ENCODE data around the gene EGLN2. TPM values are rescaled to one million over a fixed set of nuclear protein-coding genes. Genes with fewer than 3 reads are reported as not detected.

Gene EGLN2
- total and polyA plus RNA-seq, 10 of the 15 experiments (the other 5 are each of a cell fraction or from before 2014, with no cell fraction given), result 8.6 to 93.0 (median 66.8) TPM

DNA sequence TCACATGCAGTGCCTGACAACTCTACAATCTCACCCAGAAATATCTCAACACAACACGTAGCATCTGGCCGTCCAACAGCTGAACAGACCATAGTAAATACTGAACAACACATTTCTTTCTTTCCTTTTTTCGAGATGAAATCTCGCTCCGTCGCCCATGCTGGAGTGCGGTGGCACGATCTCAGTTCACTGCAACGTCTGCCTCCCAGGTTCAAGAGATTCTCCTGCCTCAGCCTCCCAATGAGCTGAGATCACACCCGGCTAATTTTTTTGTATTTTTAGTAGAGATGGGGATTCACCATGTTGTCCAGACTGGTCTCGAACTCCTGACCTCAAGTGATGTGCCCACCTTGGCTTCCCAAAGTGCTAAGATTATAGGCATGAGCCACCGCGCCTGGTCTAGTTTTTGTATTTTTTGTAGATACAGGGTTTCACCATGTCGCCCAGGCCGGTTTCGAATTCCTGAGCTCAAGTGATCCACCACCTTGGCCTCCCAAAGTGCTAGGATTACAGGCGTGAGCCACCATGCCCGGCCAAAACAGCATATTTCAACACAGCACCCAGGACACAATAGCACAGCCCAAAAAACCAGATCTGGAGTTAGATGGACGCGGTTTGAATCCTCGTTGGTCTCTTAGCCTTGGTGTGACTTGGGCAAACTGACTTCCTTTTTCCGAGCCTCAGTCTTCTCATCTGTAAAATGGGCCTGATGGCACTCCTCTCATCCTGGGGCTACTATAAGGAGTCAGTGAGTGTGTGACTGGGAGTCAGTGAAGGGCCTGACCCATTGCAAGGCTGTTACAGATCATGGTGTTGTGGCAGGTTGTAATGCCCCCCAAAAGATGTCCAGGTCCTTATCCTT is 28.6 kb downstream of the EGLN2 start (continued):
- TF ChIP-seq, protein P1, sequence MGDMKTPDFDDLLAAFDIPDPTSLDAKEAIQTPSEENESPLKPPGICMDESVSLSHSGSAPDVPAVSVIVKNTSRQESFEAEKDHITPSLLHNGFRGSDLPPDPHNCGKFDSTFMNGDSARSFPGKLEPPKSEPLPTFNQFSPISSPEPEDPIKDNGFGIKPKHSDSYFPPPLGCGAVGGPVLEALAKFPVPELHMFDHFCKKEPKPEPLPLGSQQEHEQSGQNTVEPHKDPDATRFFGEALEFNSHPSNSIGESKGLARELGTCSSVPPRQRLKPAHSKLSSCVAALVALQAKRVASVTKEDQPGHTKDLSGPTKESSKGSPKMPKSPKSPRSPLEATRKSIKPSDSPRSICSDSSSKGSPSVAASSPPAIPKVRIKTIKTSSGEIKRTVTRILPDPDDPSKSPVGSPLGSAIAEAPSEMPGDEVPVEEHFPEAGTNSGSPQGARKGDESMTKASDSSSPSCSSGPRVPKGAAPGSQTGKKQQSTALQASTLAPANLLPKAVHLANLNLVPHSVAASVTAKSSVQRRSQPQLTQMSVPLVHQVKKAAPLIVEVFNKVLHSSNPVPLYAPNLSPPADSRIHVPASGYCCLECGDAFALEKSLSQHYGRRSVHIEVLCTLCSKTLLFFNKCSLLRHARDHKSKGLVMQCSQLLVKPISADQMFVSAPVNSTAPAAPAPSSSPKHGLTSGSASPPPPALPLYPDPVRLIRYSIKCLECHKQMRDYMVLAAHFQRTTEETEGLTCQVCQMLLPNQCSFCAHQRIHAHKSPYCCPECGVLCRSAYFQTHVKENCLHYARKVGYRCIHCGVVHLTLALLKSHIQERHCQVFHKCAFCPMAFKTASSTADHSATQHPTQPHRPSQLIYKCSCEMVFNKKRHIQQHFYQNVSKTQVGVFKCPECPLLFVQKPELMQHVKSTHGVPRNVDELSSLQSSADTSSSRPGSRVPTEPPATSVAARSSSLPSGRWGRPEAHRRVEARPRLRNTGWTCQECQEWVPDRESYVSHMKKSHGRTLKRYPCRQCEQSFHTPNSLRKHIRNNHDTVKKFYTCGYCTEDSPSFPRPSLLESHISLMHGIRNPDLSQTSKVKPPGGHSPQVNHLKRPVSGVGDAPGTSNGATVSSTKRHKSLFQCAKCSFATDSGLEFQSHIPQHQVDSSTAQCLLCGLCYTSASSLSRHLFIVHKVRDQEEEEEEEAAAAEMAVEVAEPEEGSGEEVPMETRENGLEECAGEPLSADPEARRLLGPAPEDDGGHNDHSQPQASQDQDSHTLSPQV (IDR thresholded peaks at IDR 0.05), result no peak
- no peak for TF ChIP-seq ZNF217 (IDR thresholded peaks at IDR 0.05)
- TF ChIP-seq JUND (IDR thresholded peaks at IDR 0.05; ENCODE audit: low read depth, low read length), result no peak
- no peak for TF ChIP-seq TCF3 (IDR thresholded peaks at IDR 0.05; ENCODE audit: borderline replicate concordance, insufficient read depth, low read depth, low read length)
- TF ChIP-seq SIX5 (IDR thresholded peaks at IDR 0.05; ENCODE audit: low read depth, low read length, severe bottlenecking), result no peak
- no peak for TF ChIP-seq NR2C1 (IDR thresholded peaks at IDR 0.05)
- no peak for TF ChIP-seq FOS (IDR thresholded peaks at IDR 0.05; ENCODE audit: borderline replicate concordance, extremely low read depth, insufficient read length)
- TF ChIP-seq, protein P2, sequence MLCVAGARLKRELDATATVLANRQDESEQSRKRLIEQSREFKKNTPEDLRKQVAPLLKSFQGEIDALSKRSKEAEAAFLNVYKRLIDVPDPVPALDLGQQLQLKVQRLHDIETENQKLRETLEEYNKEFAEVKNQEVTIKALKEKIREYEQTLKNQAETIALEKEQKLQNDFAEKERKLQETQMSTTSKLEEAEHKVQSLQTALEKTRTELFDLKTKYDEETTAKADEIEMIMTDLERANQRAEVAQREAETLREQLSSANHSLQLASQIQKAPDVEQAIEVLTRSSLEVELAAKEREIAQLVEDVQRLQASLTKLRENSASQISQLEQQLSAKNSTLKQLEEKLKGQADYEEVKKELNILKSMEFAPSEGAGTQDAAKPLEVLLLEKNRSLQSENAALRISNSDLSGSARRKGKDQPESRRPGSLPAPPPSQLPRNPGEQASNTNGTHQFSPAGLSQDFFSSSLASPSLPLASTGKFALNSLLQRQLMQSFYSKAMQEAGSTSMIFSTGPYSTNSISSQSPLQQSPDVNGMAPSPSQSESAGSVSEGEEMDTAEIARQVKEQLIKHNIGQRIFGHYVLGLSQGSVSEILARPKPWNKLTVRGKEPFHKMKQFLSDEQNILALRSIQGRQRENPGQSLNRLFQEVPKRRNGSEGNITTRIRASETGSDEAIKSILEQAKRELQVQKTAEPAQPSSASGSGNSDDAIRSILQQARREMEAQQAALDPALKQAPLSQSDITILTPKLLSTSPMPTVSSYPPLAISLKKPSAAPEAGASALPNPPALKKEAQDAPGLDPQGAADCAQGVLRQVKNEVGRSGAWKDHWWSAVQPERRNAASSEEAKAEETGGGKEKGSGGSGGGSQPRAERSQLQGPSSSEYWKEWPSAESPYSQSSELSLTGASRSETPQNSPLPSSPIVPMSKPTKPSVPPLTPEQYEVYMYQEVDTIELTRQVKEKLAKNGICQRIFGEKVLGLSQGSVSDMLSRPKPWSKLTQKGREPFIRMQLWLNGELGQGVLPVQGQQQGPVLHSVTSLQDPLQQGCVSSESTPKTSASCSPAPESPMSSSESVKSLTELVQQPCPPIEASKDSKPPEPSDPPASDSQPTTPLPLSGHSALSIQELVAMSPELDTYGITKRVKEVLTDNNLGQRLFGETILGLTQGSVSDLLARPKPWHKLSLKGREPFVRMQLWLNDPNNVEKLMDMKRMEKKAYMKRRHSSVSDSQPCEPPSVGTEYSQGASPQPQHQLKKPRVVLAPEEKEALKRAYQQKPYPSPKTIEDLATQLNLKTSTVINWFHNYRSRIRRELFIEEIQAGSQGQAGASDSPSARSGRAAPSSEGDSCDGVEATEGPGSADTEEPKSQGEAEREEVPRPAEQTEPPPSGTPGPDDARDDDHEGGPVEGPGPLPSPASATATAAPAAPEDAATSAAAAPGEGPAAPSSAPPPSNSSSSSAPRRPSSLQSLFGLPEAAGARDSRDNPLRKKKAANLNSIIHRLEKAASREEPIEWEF (IDR thresholded peaks at IDR 0.05; ENCODE audit: insufficient replicate concordance, low read depth, low read length), result no peak
- no peak for TF ChIP-seq EP300 (IDR thresholded peaks at IDR 0.05; ENCODE audit: borderline replicate concordance in 1 of 2, control insufficient read depth in 1 of 2, low read depth in 2 of 2, low read length in 2 of 2)
- TF ChIP-seq, protein P3, sequence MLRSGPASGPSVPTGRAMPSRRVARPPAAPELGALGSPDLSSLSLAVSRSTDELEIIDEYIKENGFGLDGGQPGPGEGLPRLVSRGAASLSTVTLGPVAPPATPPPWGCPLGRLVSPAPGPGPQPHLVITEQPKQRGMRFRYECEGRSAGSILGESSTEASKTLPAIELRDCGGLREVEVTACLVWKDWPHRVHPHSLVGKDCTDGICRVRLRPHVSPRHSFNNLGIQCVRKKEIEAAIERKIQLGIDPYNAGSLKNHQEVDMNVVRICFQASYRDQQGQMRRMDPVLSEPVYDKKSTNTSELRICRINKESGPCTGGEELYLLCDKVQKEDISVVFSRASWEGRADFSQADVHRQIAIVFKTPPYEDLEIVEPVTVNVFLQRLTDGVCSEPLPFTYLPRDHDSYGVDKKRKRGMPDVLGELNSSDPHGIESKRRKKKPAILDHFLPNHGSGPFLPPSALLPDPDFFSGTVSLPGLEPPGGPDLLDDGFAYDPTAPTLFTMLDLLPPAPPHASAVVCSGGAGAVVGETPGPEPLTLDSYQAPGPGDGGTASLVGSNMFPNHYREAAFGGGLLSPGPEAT (IDR thresholded peaks at IDR 0.05; ENCODE audit: low read depth), result no peak
